H1 (cell line): ENCODE data around the gene FGF14. TPM values are rescaled to one million over a fixed set of nuclear protein-coding genes. Genes with fewer than 3 reads are reported as not detected.

Experiments
- CBX5 ChIP-seq: fragments of 300-800, 300-1000 bp; sonication (generic); IDR thresholded peaks from 2 replicates; pipeline ENCODE4 v1.7.1; 2016; ENCODE audit warnings: antibody characterized with exemption, low read length, low read depth
- CEBPB ChIP-seq: IDR thresholded peaks from 2 replicates; pipeline ENCODE4 v1.6.1; 2012; ENCODE audit warnings: low read depth, low read length
- CREB1 ChIP-seq: IDR thresholded peaks from 2 replicates; pipeline ENCODE4 v1.6.1; 2012; ENCODE audit warnings: inconsistent platforms
- EZH2 ChIP-seq: fragments of 200-600 bp; sonication (generic); IDR thresholded peaks from 2 replicates; pipeline ENCODE4 v1.7.1; 2012; ENCODE audit warnings: low read depth, mild to moderate bottlenecking, moderate library complexity, low read length, inconsistent platforms; ENCODE audit not compliant: severe bottlenecking
- GABPA ChIP-seq: IDR thresholded peaks from 2 replicates; pipeline ENCODE4 v1.6.1; 2011; ENCODE audit warnings: mild to moderate bottlenecking, low read length, moderate library complexity, borderline replicate concordance; ENCODE audit not compliant: insufficient read depth
- SP2 ChIP-seq: IDR thresholded peaks from 2 replicates; pipeline ENCODE4 v1.6.1; 2012; ENCODE audit warnings: mild to moderate bottlenecking, low read length, inconsistent platforms
- SRF ChIP-seq: IDR thresholded peaks from 2 replicates; pipeline ENCODE4 v1.6.1; 2011; ENCODE audit warnings: mild to moderate bottlenecking, low read depth, low read length, moderate library complexity
- TCF12 ChIP-seq: IDR thresholded peaks from 2 replicates; pipeline ENCODE4 v1.6.1; 2011; ENCODE audit warnings: low read depth, mild to moderate bottlenecking, low read length
- polyA plus RNA-seq, 7 experiments: library from polyadenylated mRNA; depleted of rRNA in 3 of 7; stranded (reverse) in 5 of 7; unstranded in 2 of 7; fragments of >200 nt in 5 of 7; fragments of 200-250 nt in 2 of 7; gene quantifications; 1 replicate in 5 of 7; 2 replicates in 1 of 7; 4 replicates in 1 of 7; pipeline versions ENCODE4 v1.2.1 to v1.2.3, GENCODE V29; 2011 to 2013; ENCODE audit warnings: missing spikeins in 2 of 7, mixed read lengths in 2 of 7
- total RNA-seq: library from RNA; stranded (reverse); fragmentation: NEBNext Ultra II Directional; extraction: Animal tissue kit (Norgen Biotek cat#: 25700); gene quantifications from 2 replicates; pipeline ENCODE4 v1.2.1, GENCODE V29; 2021

The FGF14 gene
- total and polyA plus RNA-seq, 2 of the 8 experiments (the other 6 are each of a cell fraction or from before 2014, with no cell fraction given), result 0.05 to 0.58 TPM

DNA sequence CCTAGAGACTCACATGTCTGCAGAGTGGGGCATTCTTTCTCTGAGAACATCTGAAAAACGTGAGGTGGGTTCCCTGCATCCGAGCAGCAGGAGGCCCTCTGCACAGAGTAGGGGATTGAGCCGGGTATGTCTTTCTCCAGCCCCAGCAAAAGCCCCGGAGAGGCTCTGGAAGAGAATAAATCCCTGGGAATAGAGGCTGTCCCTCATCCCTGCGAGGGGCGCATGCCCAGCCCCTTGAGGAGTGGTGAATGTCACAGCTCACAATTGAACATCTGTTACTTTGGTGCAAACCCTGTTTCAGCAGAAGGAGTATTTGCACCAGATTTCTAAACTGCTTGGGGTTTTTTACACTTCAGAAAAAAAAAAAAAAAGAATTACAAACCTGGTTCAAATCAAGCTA lies 164.6 kb downstream of the FGF14 start (continued):
- no peak for TF ChIP-seq CBX5
- no peak for TF ChIP-seq GABPA
- TF ChIP-seq EZH2, result no peak
- no peak for TF ChIP-seq SP2
- TF ChIP-seq SRF, result no peak
- no peak for TF ChIP-seq CREB1
- no peak for TF ChIP-seq TCF12
- TF ChIP-seq CEBPB, result no peak
- TF ChIP-seq, all 59 proteins: peak for 0
